K562 (cell line): ENCODE measurements around the gene RRAS. TPM values are rescaled to one million over a fixed set of nuclear protein-coding genes. Genes with fewer than 3 reads are reported as not detected.

ENCODE experiments used
- ILF3 ChIP-seq: fragments of 450-650 bp; IDR thresholded peaks from 2 replicates; pipeline ENCODE4 v1.6.1; 2018; ENCODE audit warnings: antibody characterized with exemption, mild to moderate bottlenecking, moderate library complexity, borderline replicate concordance
- KDM2B ChIP-seq: fragments of 250-450 bp; sonication (Bioruptor Pico); IDR thresholded peaks from 2 replicates; pipeline ENCODE4 v1.8.0; 2021; ENCODE audit warnings: mild to moderate bottlenecking, moderate library complexity
- NRF1 ChIP-seq, 2 experiments: fragments of 450-650 bp; IDR thresholded peaks in 1 of 2; conservative IDR thresholded peaks in 1 of 2; 2 replicates each; pipeline ENCODE4 v1.6.1; 2014; ENCODE audit warnings: mild to moderate bottlenecking in 2 of 2
- PHB ChIP-seq: fragments of 250-450 bp; sonication (Bioruptor Pico); IDR thresholded peaks from 2 replicates; pipeline ENCODE4 v1.5.0; 2021
- RNF2 ChIP-seq: sonication (generic); IDR thresholded peaks from 2 replicates; pipeline ENCODE4 v1.6.1; 2016
- YBX1 ChIP-seq: fragments of 450-650 bp; IDR thresholded peaks from 2 replicates; pipeline ENCODE4 v1.7.1; 2016; ENCODE audit warnings: mild to moderate bottlenecking
- ZBTB1 ChIP-seq: sonication (generic); formaldehyde crosslinking; IDR thresholded peaks from 2 replicates; pipeline ENCODE4 v1.8.1; 2023; ENCODE audit warnings: missing genetic modification reagents, low read depth, mild to moderate bottlenecking, borderline replicate concordance
- ZNF23 ChIP-seq: fragments of 250-450 bp; sonication (Bioruptor Pico); IDR thresholded peaks from 2 replicates; pipeline ENCODE4 v1.4.0; 2020; ENCODE audit warnings: mild to moderate bottlenecking
- ZNF75A ChIP-seq: fragments of 450-650 bp; formaldehyde crosslinking; IDR thresholded peaks from 2 replicates; pipeline ENCODE4 v1.4.0; 2020; ENCODE audit warnings: mild to moderate bottlenecking
- ZNF766 ChIP-seq: fragments of 200-800 bp; sonication (Bioruptor generic); conservative IDR thresholded peaks from 2 replicates; pipeline ENCODE4 v1.6.1; 2016; ENCODE audit warnings: missing genetic modification characterization, missing compliant biosample characterization
- polyA plus RNA-seq, 8 experiments: library from polyadenylated mRNA; depleted of rRNA in 4 of 8; stranded (reverse) in 5 of 8; unstranded in 3 of 8; fragments of >200 nt; fragmentation: Nextera tagmentation in 2 of 8; fragmentation: Illumina TruSeq in 1 of 8; extraction: Ambion mirVana in 2 of 8; extraction: Trizol in 1 of 8; gene quantifications; 2 replicates each; pipeline versions ENCODE4 v1.2.1 to v1.2.3, GENCODE V29; 2011 to 2014; ENCODE audit warnings: inconsistent platforms in 1 of 8, missing spikeins in 1 of 8
- total RNA-seq, 7 experiments: library from RNA; depleted of rRNA in 6 of 7; stranded (reverse); fragments of >200 nt in 6 of 7; fragmentation: Illumina TruSeq in 2 of 7; extraction: Trizol in 2 of 7; gene quantifications; 2 replicates each; pipeline versions ENCODE4 v1.2.1 to v1.2.3, GENCODE V29; 2011 to 2021; ENCODE audit warnings: low replicate concordance in 1 of 7
- TF ChIP-seq, protein P1 (sequence below): fragments of 250-450 bp; sonication (Bioruptor Pico); IDR thresholded peaks from 2 replicates; pipeline ENCODE4 v1.4.0; 2020; ENCODE audit warnings: borderline replicate concordance
- TF ChIP-seq, protein P2 (sequence below): fragments of 250-450 bp; sonication (Bioruptor Pico); IDR thresholded peaks from 2 replicates; pipeline ENCODE4 v1.8.0; 2022; ENCODE audit warnings: moderate library complexity, mild to moderate bottlenecking, inconsistent platforms
- TF ChIP-seq, protein P3 (sequence below): fragments of 250-450 bp; sonication (Bioruptor Pico); IDR thresholded peaks from 2 replicates; pipeline ENCODE4 v1.4.0; 2020; ENCODE audit warnings: mild to moderate bottlenecking, moderate library complexity
- TF ChIP-seq, protein P4 (sequence below), 2 experiments: fragments of 450-650 bp; formaldehyde crosslinking in 1 of 2; IDR thresholded peaks; 2 replicates each; pipeline versions ENCODE4 v1.4.0 to v1.6.1; 2014 to 2020; ENCODE audit warnings: mild to moderate bottlenecking in 2 of 2, borderline replicate concordance in 1 of 2, low read depth in 1 of 2

RRAS gene
- total and polyA plus RNA-seq, 9 of the 15 experiments (the other 6 are each of a cell fraction or from before 2014, with no cell fraction given), result 0.70 to 17.3 (median 8.2) TPM

DNA sequence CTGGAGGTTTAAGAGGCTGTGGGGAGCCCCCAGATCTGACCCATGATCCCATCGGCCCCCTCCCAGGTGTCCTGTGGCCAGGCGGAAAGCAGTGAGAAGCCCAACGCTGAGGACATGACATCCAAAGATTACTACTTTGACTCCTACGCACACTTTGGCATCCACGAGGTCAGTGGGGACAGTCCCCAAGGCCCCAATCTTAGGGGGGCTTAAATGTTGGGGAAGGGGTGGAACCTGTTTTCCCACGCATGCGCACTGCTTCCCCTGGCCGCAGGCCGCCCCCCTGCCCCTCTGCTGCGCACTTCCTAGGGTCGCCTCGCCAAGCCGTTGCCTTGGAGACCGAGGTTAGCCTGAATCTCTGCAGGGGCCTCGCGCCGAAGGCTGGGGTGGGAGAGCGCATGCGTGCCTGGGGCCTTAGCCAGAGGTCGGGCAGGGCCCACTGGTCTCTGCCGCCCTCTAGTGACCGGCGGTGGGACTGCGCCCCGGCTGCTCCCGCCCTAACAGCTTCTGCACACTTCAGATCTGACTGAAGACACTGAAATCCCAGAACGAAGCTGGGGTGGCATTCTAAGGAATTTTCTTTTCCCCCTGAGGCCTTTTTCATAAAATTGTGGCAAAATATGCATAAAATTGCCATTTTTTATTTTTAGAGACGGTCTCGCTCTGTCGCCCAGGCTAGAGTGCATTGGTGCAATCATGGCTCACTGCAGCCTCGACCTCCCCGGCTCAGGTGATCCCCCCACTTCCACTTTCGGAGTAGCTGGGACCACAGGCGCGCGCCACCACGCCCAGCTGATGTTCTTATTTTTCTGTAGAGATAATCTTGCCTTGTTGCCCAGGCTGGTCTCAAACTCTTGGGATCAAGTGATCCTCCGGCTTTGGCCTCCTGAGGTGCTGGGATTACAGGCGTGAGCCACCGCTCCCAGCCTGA lies 40.7 kb upstream of the RRAS start (continued):
- TF ChIP-seq, protein P1, sequence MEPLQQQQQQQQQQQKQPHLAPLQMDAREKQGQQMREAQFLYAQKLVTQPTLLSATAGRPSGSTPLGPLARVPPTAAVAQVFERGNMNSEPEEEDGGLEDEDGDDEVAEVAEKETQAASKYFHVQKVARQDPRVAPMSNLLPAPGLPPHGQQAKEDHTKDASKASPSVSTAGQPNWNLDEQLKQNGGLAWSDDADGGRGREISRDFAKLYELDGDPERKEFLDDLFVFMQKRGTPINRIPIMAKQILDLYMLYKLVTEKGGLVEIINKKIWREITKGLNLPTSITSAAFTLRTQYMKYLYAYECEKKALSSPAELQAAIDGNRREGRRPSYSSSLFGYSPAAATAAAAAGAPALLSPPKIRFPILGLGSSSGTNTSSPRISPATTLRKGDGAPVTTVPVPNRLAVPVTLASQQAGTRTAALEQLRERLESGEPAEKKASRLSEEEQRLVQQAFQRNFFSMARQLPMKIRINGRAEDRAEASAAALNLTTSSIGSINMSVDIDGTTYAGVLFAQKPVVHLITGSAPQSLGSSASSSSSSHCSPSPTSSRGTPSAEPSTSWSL (CRISPR knock-in tag), result no peak
- TF ChIP-seq ILF3, result no peak
- TF ChIP-seq ZBTB1, result no peak
- TF ChIP-seq YBX1, result no peak
- TF ChIP-seq, protein P2, sequence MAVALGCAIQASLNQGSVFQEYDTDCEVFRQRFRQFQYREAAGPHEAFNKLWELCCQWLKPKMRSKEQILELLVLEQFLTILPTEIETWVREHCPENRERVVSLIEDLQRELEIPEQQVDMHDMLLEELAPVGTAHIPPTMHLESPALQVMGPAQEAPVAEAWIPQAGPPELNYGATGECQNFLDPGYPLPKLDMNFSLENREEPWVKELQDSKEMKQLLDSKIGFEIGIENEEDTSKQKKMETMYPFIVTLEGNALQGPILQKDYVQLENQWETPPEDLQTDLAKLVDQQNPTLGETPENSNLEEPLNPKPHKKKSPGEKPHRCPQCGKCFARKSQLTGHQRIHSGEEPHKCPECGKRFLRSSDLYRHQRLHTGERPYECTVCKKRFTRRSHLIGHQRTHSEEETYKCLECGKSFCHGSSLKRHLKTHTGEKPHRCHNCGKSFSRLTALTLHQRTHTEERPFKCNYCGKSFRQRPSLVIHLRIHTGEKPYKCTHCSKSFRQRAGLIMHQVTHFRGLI, result no peak
- no peak for TF ChIP-seq ZNF75A (CRISPR knock-in tag)
- peak; percentile 34; the same call in 1 of the 2 replicates for TF ChIP-seq ZNF766
- TF ChIP-seq NRF1 (conservative IDR thresholded peaks at IDR 0.05 in 1 of 2, IDR thresholded peaks at IDR 0.05 in 1 of 2), result peak; percentile 91 to 93
- no peak for TF ChIP-seq KDM2B (CRISPR knock-in tag)
- no peak for TF ChIP-seq PHB (CRISPR knock-in tag)
- no peak for TF ChIP-seq RNF2
- TF ChIP-seq, protein P3, sequence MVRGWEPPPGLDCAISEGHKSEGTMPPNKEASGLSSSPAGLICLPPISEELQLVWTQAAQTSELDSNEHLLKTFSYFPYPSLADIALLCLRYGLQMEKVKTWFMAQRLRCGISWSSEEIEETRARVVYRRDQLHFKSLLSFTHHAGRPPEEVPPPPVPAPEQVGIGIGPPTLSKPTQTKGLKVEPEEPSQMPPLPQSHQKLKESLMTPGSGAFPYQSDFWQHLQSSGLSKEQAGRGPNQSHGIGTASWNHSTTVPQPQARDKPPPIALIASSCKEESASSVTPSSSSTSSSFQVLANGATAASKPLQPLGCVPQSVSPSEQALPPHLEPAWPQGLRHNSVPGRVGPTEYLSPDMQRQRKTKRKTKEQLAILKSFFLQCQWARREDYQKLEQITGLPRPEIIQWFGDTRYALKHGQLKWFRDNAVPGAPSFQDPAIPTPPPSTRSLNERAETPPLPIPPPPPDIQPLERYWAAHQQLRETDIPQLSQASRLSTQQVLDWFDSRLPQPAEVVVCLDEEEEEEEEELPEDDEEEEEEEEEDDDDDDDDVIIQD (CRISPR knock-in tag), result no peak
- TF ChIP-seq ZNF23 (CRISPR knock-in tag), result no peak
- TF ChIP-seq, protein P4, sequence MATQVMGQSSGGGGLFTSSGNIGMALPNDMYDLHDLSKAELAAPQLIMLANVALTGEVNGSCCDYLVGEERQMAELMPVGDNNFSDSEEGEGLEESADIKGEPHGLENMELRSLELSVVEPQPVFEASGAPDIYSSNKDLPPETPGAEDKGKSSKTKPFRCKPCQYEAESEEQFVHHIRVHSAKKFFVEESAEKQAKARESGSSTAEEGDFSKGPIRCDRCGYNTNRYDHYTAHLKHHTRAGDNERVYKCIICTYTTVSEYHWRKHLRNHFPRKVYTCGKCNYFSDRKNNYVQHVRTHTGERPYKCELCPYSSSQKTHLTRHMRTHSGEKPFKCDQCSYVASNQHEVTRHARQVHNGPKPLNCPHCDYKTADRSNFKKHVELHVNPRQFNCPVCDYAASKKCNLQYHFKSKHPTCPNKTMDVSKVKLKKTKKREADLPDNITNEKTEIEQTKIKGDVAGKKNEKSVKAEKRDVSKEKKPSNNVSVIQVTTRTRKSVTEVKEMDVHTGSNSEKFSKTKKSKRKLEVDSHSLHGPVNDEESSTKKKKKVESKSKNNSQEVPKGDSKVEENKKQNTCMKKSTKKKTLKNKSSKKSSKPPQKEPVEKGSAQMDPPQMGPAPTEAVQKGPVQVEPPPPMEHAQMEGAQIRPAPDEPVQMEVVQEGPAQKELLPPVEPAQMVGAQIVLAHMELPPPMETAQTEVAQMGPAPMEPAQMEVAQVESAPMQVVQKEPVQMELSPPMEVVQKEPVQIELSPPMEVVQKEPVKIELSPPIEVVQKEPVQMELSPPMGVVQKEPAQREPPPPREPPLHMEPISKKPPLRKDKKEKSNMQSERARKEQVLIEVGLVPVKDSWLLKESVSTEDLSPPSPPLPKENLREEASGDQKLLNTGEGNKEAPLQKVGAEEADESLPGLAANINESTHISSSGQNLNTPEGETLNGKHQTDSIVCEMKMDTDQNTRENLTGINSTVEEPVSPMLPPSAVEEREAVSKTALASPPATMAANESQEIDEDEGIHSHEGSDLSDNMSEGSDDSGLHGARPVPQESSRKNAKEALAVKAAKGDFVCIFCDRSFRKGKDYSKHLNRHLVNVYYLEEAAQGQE (IDR thresholded peaks at IDR 0.05; ENCODE audit: borderline replicate concordance), result peak; percentile 43; the same call in 1 of the 2 replicates
- TF ChIP-seq, protein P4 (CRISPR knock-in tag; IDR thresholded peaks at IDR 0.05; ENCODE audit: low read depth), result 0 out of 2 replicates have a peak, but pooled peaks have one; percentile 18
